B cell (primary cell): ENCODE data around the gene FAM120A. TPM values are rescaled to one million over a fixed set of nuclear protein-coding genes. Genes with fewer than 3 reads are reported as not detected.

Experiments used
- ATAC-seq: fragments of 200-7000 bp; cut with Tn5 transposase; one replicate; pipeline ENCODE4 v1.10.0; 2021; ENCODE audit warnings: low read depth, mild to moderate bottlenecking, moderate number of reproducible peaks, moderate library complexity
- CTCF ChIA-PET: fragments of 350-600 bp; sonication (Branson Sonifier 250); formaldehyde crosslinking; loops from one replicate; lab custom pipeline; 2021; ENCODE audit warnings: antibody characterized with exemption, inconsistent platforms; lab: Charles Lee
- POLR2A ChIA-PET: fragments of 350-600 bp; sonication (Branson Sonifier 250); formaldehyde crosslinking; loops from one replicate; lab custom pipeline; 2021; ENCODE audit warnings: antibody characterized with exemption; lab: Charles Lee
- DNase-seq: peaks from one replicate; pipeline ENCODE4 v3.0.0; 2013
- H2AFZ ChIP-seq: 2 replicates; pipeline ENCODE4 v1.6.1; 2012; ENCODE audit warnings: mild to moderate bottlenecking, low read depth, low read length; ENCODE audit not compliant: insufficient read depth, poor library complexity, severe bottlenecking
- H3K27ac ChIP-seq, 2 donors: 1 replicate in 1 of 2; 2 replicates in 1 of 2; pipeline ENCODE4 v1.5.1; 2012 to 2013; ENCODE audit warnings: low read length in 2 of 2, mild to moderate bottlenecking in 2 of 2, moderate library complexity in 1 of 2
- H3K27me3 ChIP-seq, 4 experiments: fragments of 200-600 bp in 1 of 4; sonication (generic) in 1 of 4; replicated peaks in 1 of 4; 1 replicate in 2 of 4; 2 replicates in 2 of 4; pipeline versions ENCODE4 v1.6.1 to v1.7.0; 2013 to 2016; ENCODE audit warnings: low read length in 3 of 4, mild to moderate bottlenecking in 2 of 4, mixed read lengths in 1 of 4, moderate library complexity in 1 of 4; ENCODE audit not compliant: insufficient read depth in 4 of 4, control insufficient read depth in 3 of 4; ENCODE audit errors: control extremely low read depth in 1 of 4
- H3K36me3 ChIP-seq, 2 experiments: replicated peaks in 1 of 2; 1 replicate in 1 of 2; 2 replicates in 1 of 2; pipeline versions ENCODE4 v1.6.1 to v1.7.1; 2013; ENCODE audit warnings: low read length in 1 of 2; ENCODE audit not compliant: insufficient read depth in 2 of 2, control insufficient read depth in 1 of 2; ENCODE audit errors: control extremely low read depth in 1 of 2, extremely low read depth in 1 of 2
- H3K4me1 ChIP-seq, 2 donors: fragments of 200-600 bp in 1 of 2; sonication (generic) in 1 of 2; 1 replicate in 1 of 2; 2 replicates in 1 of 2; pipeline versions ENCODE4 v1.5.1 to v1.6.1; 2013 to 2017; ENCODE audit warnings: low read length in 2 of 2; ENCODE audit not compliant: control insufficient read depth in 2 of 2, insufficient read depth in 2 of 2
- H3K4me2 ChIP-seq: replicated peaks from 2 replicates; pipeline ENCODE3; 2012; ENCODE audit warnings: mild to moderate bottlenecking, low read depth, low read length; ENCODE audit not compliant: poor library complexity, severe bottlenecking
- H3K4me3 ChIP-seq, 5 experiments: fragments of 200-600 bp in 1 of 5; sonication (generic) in 1 of 5; 1 replicate in 3 of 5; 2 replicates in 2 of 5; pipeline versions ENCODE4 v1.5.1 to v1.7.0; 2011 to 2016; ENCODE audit warnings: low read length in 4 of 5, mild to moderate bottlenecking in 4 of 5, low read depth in 2 of 5, control low read depth in 1 of 5, moderate library complexity in 1 of 5; ENCODE audit not compliant: insufficient read depth in 1 of 5; ENCODE audit errors: control extremely low read depth in 1 of 5, extremely low read depth in 1 of 5
- H3K79me2 ChIP-seq: fragments of 200-600 bp; sonication (generic); one replicate; pipeline ENCODE4 v1.6.0; 2016; ENCODE audit warnings: low read length; ENCODE audit not compliant: control insufficient read depth, insufficient read depth
- H3K9ac ChIP-seq: fragments of 200-600 bp; sonication (generic); 2 replicates; pipeline ENCODE4 v1.6.1; 2017; ENCODE audit warnings: mild to moderate bottlenecking, low read length, moderate library complexity
- H3K9me3 ChIP-seq, 3 donors: one replicate each; pipeline versions ENCODE4 v1.6.1 to v1.7.1; 2013; ENCODE audit warnings: low read length in 2 of 3; ENCODE audit not compliant: control insufficient read depth in 2 of 3, insufficient read depth in 1 of 3; ENCODE audit errors: control extremely low read depth in 1 of 3
- H4K20me1 ChIP-seq: 2 replicates; pipeline ENCODE4 v1.6.0; 2012; ENCODE audit warnings: mild to moderate bottlenecking, low read length; ENCODE audit not compliant: insufficient read depth, control insufficient read depth, poor library complexity, severe bottlenecking
- H3K27ac Mint-ChIP-seq: one replicate; pipeline ENCODE4 v1.8.0; 2021; ENCODE audit warnings: mixed read lengths
- H3K27me3 Mint-ChIP-seq: one replicate; pipeline ENCODE4 v1.8.0; 2021; ENCODE audit warnings: mixed read lengths
- H3K4me1 Mint-ChIP-seq: one replicate; pipeline ENCODE4 v1.8.0; 2021; ENCODE audit warnings: mixed read lengths
- H3K4me3 Mint-ChIP-seq: one replicate; pipeline ENCODE4 v1.8.0; 2021; ENCODE audit warnings: mixed read lengths
- H3K9me3 Mint-ChIP-seq: one replicate; pipeline ENCODE4 v1.8.0; 2022; ENCODE audit warnings: mixed read lengths; ENCODE audit not compliant: insufficient read depth
- CTCF ChIP-seq: fragments of 200-600 bp; IDR thresholded peaks from one replicate; pipeline ENCODE4 v1.8.0; 2022; ENCODE audit warnings: antibody characterized with exemption, mild to moderate bottlenecking
- EZH2 ChIP-seq: IDR thresholded peaks from 2 replicates; pipeline ENCODE4 v1.6.1; 2012; ENCODE audit warnings: borderline replicate concordance, low read depth, mild to moderate bottlenecking, moderate library complexity, low read length; ENCODE audit not compliant: insufficient read depth, poor library complexity, severe bottlenecking
- WGBS: methylation state at CpG from one replicate; pipeline ENCODE4 v1.1.5; 2013; ENCODE audit warnings: missing lambda C conversion rate; ENCODE audit not compliant: insufficient coverage; 5-methylcytosine and 5-hydroxymethylcytosine counted together
- intact Hi-C: fragments of 100-400 bp; cut with micrococcal nuclease; formaldehyde crosslinking; loops from one replicate; pipeline ENCODE4 v1.10.0; 2022
- polyA plus RNA-seq: library from polyadenylated mRNA; depleted of rRNA; stranded (reverse); fragments of >200 nt; gene quantifications from 2 replicates; pipeline ENCODE4 v1.2.3, GENCODE V29; 2012
- total RNA-seq, 2 donors: library from RNA; stranded (reverse); fragments of 120-200 nt in 1 of 2; gene quantifications; 1 replicate in 1 of 2; 2 replicates in 1 of 2; pipeline versions ENCODE4 v1.2.3 to v1.2.4, GENCODE V29; 2013 to 2022

FAM120A gene
- total and polyA plus RNA-seq, 2 donors (not counting 1 experiment from before 2014, with no cell fraction given): 48.4 to 105 TPM

DNA sequence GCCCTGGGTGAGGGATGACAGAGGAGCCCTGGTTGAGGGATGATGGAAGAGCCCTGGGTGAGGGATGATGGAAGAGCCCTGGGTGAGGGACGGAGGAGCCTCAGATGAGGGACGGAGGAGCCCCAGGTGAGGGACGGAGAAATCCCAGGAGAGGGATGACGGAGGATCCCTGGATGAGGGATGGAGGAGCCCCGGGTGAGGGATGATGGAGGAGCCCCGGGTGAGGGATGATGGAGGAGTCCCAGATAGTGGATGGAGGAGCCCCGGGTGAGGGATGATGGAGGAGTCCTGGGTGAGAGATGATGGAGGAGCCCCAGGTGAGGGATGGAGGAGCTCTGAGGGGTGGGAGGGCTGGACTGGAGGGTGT, 135.8 kb downstream of the FAM120A start:
- H3K27me3 ChIP-seq: no peaks in the 10 kb centered on the region
- H3K27me3 Mint-ChIP-seq: no peaks in the 10 kb centered on the region
- H3K9me3 Mint-ChIP-seq: peaks cover 5% of the 10 kb centered on the region
- H3K27ac ChIP-seq: no peak overlapping the region
- H3K4me3 Mint-ChIP-seq: no peak overlapping the region
- no peaks in the 10 kb centered on the region for H3K36me3 ChIP-seq
- H3K4me1 ChIP-seq: no peaks in the 10 kb centered on the region
- ATAC-seq: no peak
- 97% methylated on average over 7 of the region's 7 CpGs for WGBS
- peaks cover 41% of the 10 kb centered on the region for H4K20me1 ChIP-seq
- H3K27ac Mint-ChIP-seq: no peak overlapping the region
- intact Hi-C loops: no loop called here
- no peak for TF ChIP-seq CTCF
- TF ChIP-seq EZH2: no peak
- H3K9me3 ChIP-seq: peaks cover 0 to 6% (median 0%) of the 10 kb centered on the region in 3 donors
- no peak for DNase-seq
- peaks cover 73% of the 10 kb centered on the region for H3K79me2 ChIP-seq
- no peak overlapping the region for H2AFZ ChIP-seq
- ChIA-PET CTCF (no interaction called here), POLR2A (no interaction called here)
- no peak overlapping the region for H3K9ac ChIP-seq
- no peak overlapping the region for H3K4me2 ChIP-seq
- no peak overlapping the region for H3K4me3 ChIP-seq
- peaks cover 32% of the 10 kb centered on the region for H3K4me1 Mint-ChIP-seq

GRCh38 chr9:93587651-93588347, 136.3 kb downstream of the FAM120A start:
- CTCF ChIA-PET: no interaction called here
- ATAC-seq (no peak), DNase-seq (no peak)
- Histone ChIP-seq H3K36me3 (no peaks in the 10 kb centered on the region), H3K27me3 (no peaks in the 10 kb centered on the region), H4K20me1 (peaks cover 41% of the 10 kb centered on the region), H2AFZ (no peak overlapping the region), H3K9me3 (peaks cover 0 to 6% (median 0%) of the 10 kb centered on the region in 3 donors), H3K4me1 (no peaks in the 10 kb centered on the region), H3K4me2 (no peak overlapping the region), H3K9ac (no peak overlapping the region), H3K79me2 (peaks cover 74% of the 10 kb centered on the region), H3K27ac (no peak overlapping the region), H3K4me3 (no peak overlapping the region)
- Mint-ChIP-seq H3K4me3 (no peak overlapping the region), H3K4me1 (peaks cover 32% of the 10 kb centered on the region), H3K27me3 (no peaks in the 10 kb centered on the region), H3K27ac (no peak overlapping the region), H3K9me3 (peaks cover 5% of the 10 kb centered on the region)
- TF ChIP-seq CTCF: no peak
- TF ChIP-seq EZH2: no peak
- WGBS: 96% methylated on average over 10 of the region's 11 CpGs
- intact Hi-C loops: no loop called here
- POLR2A ChIA-PET: no interaction called here
